Hepatocyte (in vitro differentiated cells): ENCODE measurements around the gene NSF. TPM values are rescaled to one million over a fixed set of nuclear protein-coding genes. Genes with fewer than 3 reads are reported as not detected.

ENCODE experiments used
- DNase-seq: peaks from one replicate; pipeline ENCODE4 v3.0.0-alpha.2; 2016; ENCODE audit warnings: low spot score
- H2AFZ ChIP-seq: fragments of 200-600 bp; sonication (generic); 2 replicates; pipeline ENCODE4 v1.6.0; 2016; ENCODE audit warnings: antibody characterized with exemption, mild to moderate bottlenecking
- H3K27ac ChIP-seq: fragments of 200-600 bp; sonication (generic); 2 replicates; pipeline ENCODE4 v1.5.1; 2016; ENCODE audit warnings: mild to moderate bottlenecking
- H3K27me3 ChIP-seq: fragments of 200-600 bp; sonication (generic); 2 replicates; pipeline ENCODE4 v1.6.1; 2016
- H3K36me3 ChIP-seq: fragments of 200-600 bp; sonication (generic); replicated peaks from 2 replicates; pipeline ENCODE4 v1.5.1; 2016; ENCODE audit warnings: low read depth; ENCODE audit not compliant: insufficient read depth
- H3K4me1 ChIP-seq: fragments of 200-600 bp; sonication (generic); 2 replicates; pipeline ENCODE4 v1.5.1; 2016; ENCODE audit warnings: mild to moderate bottlenecking, moderate library complexity; ENCODE audit not compliant: insufficient read depth
- H3K4me2 ChIP-seq: fragments of 200-600 bp; sonication (generic); 2 replicates; pipeline ENCODE4 v1.6.0; 2016
- H3K4me3 ChIP-seq: fragments of 200-600 bp; sonication (generic); 2 replicates; pipeline ENCODE4 v1.5.1; 2016; ENCODE audit warnings: mild to moderate bottlenecking
- H3K79me2 ChIP-seq: fragments of 200-600 bp; sonication (generic); 2 replicates; pipeline ENCODE4 v1.6.0; 2017; ENCODE audit warnings: mild to moderate bottlenecking
- H3K9me2 ChIP-seq: fragments of 200-600 bp; sonication (generic); replicated peaks from 2 replicates; pipeline ENCODE4 v1.6.0; 2017; ENCODE audit warnings: mild to moderate bottlenecking; ENCODE audit not compliant: insufficient read depth
- H3K9me3 ChIP-seq: fragments of 200-600 bp; sonication (generic); 2 replicates; pipeline ENCODE4 v1.5.1; 2016; ENCODE audit warnings: low read depth, mild to moderate bottlenecking
- H4K20me1 ChIP-seq: fragments of 200-600 bp; sonication (generic); 2 replicates; pipeline ENCODE4 v1.6.0; 2016; ENCODE audit warnings: mild to moderate bottlenecking; ENCODE audit not compliant: insufficient read depth, poor library complexity, severe bottlenecking
- CTCF ChIP-seq: fragments of 200-600 bp; sonication (generic); IDR thresholded peaks from 2 replicates; pipeline ENCODE4 v1.5.1; 2016; ENCODE audit warnings: antibody characterized with exemption, mild to moderate bottlenecking; ENCODE audit not compliant: poor library complexity
- EZH2 ChIP-seq: fragments of 200-600 bp; sonication (generic); IDR thresholded peaks from 2 replicates; pipeline ENCODE4 v1.6.1; 2016; ENCODE audit warnings: antibody characterized with exemption, mild to moderate bottlenecking, borderline replicate concordance
- EZH2phosphoT487 ChIP-seq: fragments of 200-600 bp; sonication (generic); IDR thresholded peaks from one replicate; pipeline ENCODE4 v1.6.1; 2018; ENCODE audit warnings: antibody characterized with exemption, mild to moderate bottlenecking, low read depth, moderate library complexity; ENCODE audit not compliant: unreplicated experiment, severe bottlenecking
- WGBS: methylation state at CpG from one replicate; pipeline ENCODE4 v1.1.6; 2016; ENCODE audit warnings: low lambda C conversion rate; ENCODE audit errors: missing lambda C conversion rate; 5-methylcytosine and 5-hydroxymethylcytosine counted together
- polyA plus RNA-seq: library from polyadenylated mRNA; unstranded; fragments of >200 nt; fragmentation: Nextera tagmentation; extraction: Ambion mirVana; gene quantifications from 2 replicates; pipeline ENCODE4 v1.2.1, GENCODE V29; 2016
- total RNA-seq: library from RNA; depleted of rRNA; stranded (reverse); fragments of >200 nt; gene quantifications from 2 replicates; pipeline ENCODE4 v1.2.3, GENCODE V29; 2014

The NSF gene
- total and polyA plus RNA-seq, 2 experiments from 2014 or later, result 22.6 to 35.1 TPM

GRCh38 chr17:46783031-46783593 is 192.6 kb downstream of the NSF start:
- TF ChIP-seq EZH2phosphoT487 (no peak), EZH2 (no peak), CTCF (no peak)
- Histone ChIP-seq H3K27me3 (no peaks in the 10 kb centered on the region), H3K9me3 (no peaks in the 10 kb centered on the region), H2AFZ (no peak overlapping the region), H3K79me2 (no peaks in the 10 kb centered on the region), H3K4me3 (no peak overlapping the region), H3K4me1 (no peaks in the 10 kb centered on the region), H3K27ac (peak overlapping the region; percentile 48), H3K36me3 (no peaks in the 10 kb centered on the region), H3K4me2 (no peak overlapping the region), H3K9me2 (no peaks in the 10 kb centered on the region), H4K20me1 (no peaks in the 10 kb centered on the region)
- 60% methylated on average over 7 of the region's 7 CpGs for WGBS
- DNase-seq, result peak; percentile 80

- no peaks in the 10 kb centered on the region for H3K36me3 ChIP-seq
- H3K4me1 ChIP-seq, result no peaks in the 10 kb centered on the region
- H3K9me3 ChIP-seq, result no peaks in the 10 kb centered on the region
- H4K20me1 ChIP-seq, result no peaks in the 10 kb centered on the region
- WGBS, result 65% methylated on average over 3 of the region's 7 CpGs
- H2AFZ ChIP-seq, result no peak overlapping the region
- no peak overlapping the region for H3K27ac ChIP-seq
- peak; percentile 54 for DNase-seq
- no peak overlapping the region for H3K4me3 ChIP-seq
- no peaks in the 10 kb centered on the region for H3K79me2 ChIP-seq
- TF ChIP-seq EZH2, result no peak
- TF ChIP-seq CTCF, result no peak
- no peak for TF ChIP-seq EZH2phosphoT487
- no peak overlapping the region for H3K4me2 ChIP-seq
- no peaks in the 10 kb centered on the region for H3K9me2 ChIP-seq
- H3K27me3 ChIP-seq, result no peaks in the 10 kb centered on the region
Measured at GRCh38 chr17:46785696-46786095, 195.2 kb downstream of the NSF start.

GRCh38 chr17:46787478-46787877 is 197.0 kb downstream of the NSF start:
- H2AFZ ChIP-seq, result no peak overlapping the region
- TF ChIP-seq EZH2, result no peak
- no peak for TF ChIP-seq EZH2phosphoT487
- no peak for TF ChIP-seq CTCF
- no peaks in the 10 kb centered on the region for H3K79me2 ChIP-seq
- H3K36me3 ChIP-seq, result no peaks in the 10 kb centered on the region
- no peak overlapping the region for H3K27ac ChIP-seq
- H3K4me3 ChIP-seq, result no peak overlapping the region
- WGBS, result 93% methylated on average over 13 of the region's 13 CpGs
- H3K9me2 ChIP-seq, result no peaks in the 10 kb centered on the region
- no peaks in the 10 kb centered on the region for H3K4me1 ChIP-seq
- H4K20me1 ChIP-seq, result no peaks in the 10 kb centered on the region
- no peak for DNase-seq
- no peaks in the 10 kb centered on the region for H3K9me3 ChIP-seq
- no peaks in the 10 kb centered on the region for H3K27me3 ChIP-seq
- no peak overlapping the region for H3K4me2 ChIP-seq

GRCh38 chr17:46788300-46788699 is 197.8 kb downstream of the NSF start:
- Histone ChIP-seq H3K27ac (no peak overlapping the region), H3K4me2 (no peak overlapping the region), H3K4me3 (no peak overlapping the region), H3K9me2 (no peaks in the 10 kb centered on the region), H3K27me3 (no peaks in the 10 kb centered on the region), H4K20me1 (no peaks in the 10 kb centered on the region), H3K9me3 (no peaks in the 10 kb centered on the region), H3K36me3 (no peaks in the 10 kb centered on the region), H3K4me1 (no peaks in the 10 kb centered on the region), H2AFZ (no peak overlapping the region), H3K79me2 (no peaks in the 10 kb centered on the region)
- TF ChIP-seq EZH2 (no peak), CTCF (no peak), EZH2phosphoT487 (no peak)
- DNase-seq, result no peak
- 90% methylated on average over 5 of the region's 5 CpGs for WGBS
